ENCODE measurements around the gene NOS1AP.

The NOS1AP gene

GRCh38 chr1:162305969-162306368 is 236.5 kb downstream of the NOS1AP start:
- DNase-seq = no peak

- no peak for DNase-seq
Observed at GRCh38 chr1:162310337-162310736, 240.8 kb downstream of the NOS1AP start.

GRCh38 chr1:162314206-162314605 is 244.7 kb downstream of the NOS1AP start:
- DNase-seq = no peak

GRCh38 chr1:162315673-162316072 is 246.2 kb downstream of the NOS1AP start:
- DNase-seq = no peak

- no peak for DNase-seq
Observed at GRCh38 chr1:162316187-162316586, 246.7 kb downstream of the NOS1AP start.

- no peak for DNase-seq
Observed at GRCh38 chr1:162317621-162318020, 248.1 kb downstream of the NOS1AP start.

- no peak for DNase-seq
Observed at GRCh38 chr1:162319493-162320175, 250.1 kb downstream of the NOS1AP start.

GRCh38 chr1:162321809-162322422 is 252.4 kb downstream of the NOS1AP start:
- DNase-seq = no peak

- no peak for DNase-seq
Observed at GRCh38 chr1:162323023-162323422, 253.5 kb downstream of the NOS1AP start.

GRCh38 chr1:162324396-162324795 is 254.9 kb downstream of the NOS1AP start:
- no peak for DNase-seq

GRCh38 chr1:162326559-162326958 is 257.1 kb downstream of the NOS1AP start:
- DNase-seq = no peak

GRCh38 chr1:162327144-162327787 is 257.8 kb downstream of the NOS1AP start:
- DNase-seq = no peak

GRCh38 chr1:162327788-162328165 is 258.3 kb downstream of the NOS1AP start:
- no peak for DNase-seq

GRCh38 chr1:162328512-162328911 is 259.0 kb downstream of the NOS1AP start:
- DNase-seq = no peak

- DNase-seq = no peak
Observed at GRCh38 chr1:162329826-162330225, 260.3 kb downstream of the NOS1AP start.

- no peak for DNase-seq
Observed at GRCh38 chr1:162333991-162334390, 264.5 kb downstream of the NOS1AP start.

- no peak for DNase-seq
Observed at GRCh38 chr1:162335126-162335525, 265.6 kb downstream of the NOS1AP start.

- no peak for DNase-seq
Observed at GRCh38 chr1:162336621-162337285, 267.3 kb downstream of the NOS1AP start.

GRCh38 chr1:162342452-162342983 is 273.0 kb downstream of the NOS1AP start:
- no peak for DNase-seq

- DNase-seq = no peak
Observed at GRCh38 chr1:162343470-162343869, 274.0 kb downstream of the NOS1AP start.

GRCh38 chr1:162347281-162347680 is 277.8 kb downstream of the NOS1AP start:
- DNase-seq = no peak

- no peak for DNase-seq
Observed at GRCh38 chr1:162349635-162350330, 280.3 kb downstream of the NOS1AP start.
